Nephron progenitor cell (in vitro differentiated cells): Measurements from ENCODE around the gene FBXW5.

Experiments used
- DNase-seq: peaks from one replicate; pipeline ENCODE4 v3.0.0; 2021
- H3K27ac Mint-ChIP-seq: 2 replicates; pipeline ENCODE4 v1.8.0; 2021; ENCODE audit warnings: mild to moderate bottlenecking, moderate library complexity, mixed read lengths
- H3K27me3 Mint-ChIP-seq: 2 replicates; pipeline ENCODE4 v1.8.0; 2021; ENCODE audit warnings: mild to moderate bottlenecking, low read depth, mixed read lengths; ENCODE audit not compliant: poor library complexity
- H3K36me3 Mint-ChIP-seq: 2 replicates; pipeline ENCODE4 v1.8.0; 2021; ENCODE audit warnings: low read depth, mixed read lengths
- H3K4me1 Mint-ChIP-seq: 2 replicates; pipeline ENCODE4 v1.8.0; 2021; ENCODE audit warnings: mixed read lengths
- H3K4me3 Mint-ChIP-seq: 2 replicates; pipeline ENCODE4 v1.8.0; 2021; ENCODE audit warnings: mild to moderate bottlenecking, moderate library complexity, mixed read lengths
- H3K9me3 Mint-ChIP-seq: 2 replicates; pipeline ENCODE4 v1.8.0; 2021; ENCODE audit warnings: mild to moderate bottlenecking, moderate library complexity, mixed read lengths
- TF ChIP-seq, protein P1 (sequence below): fragments of 200-600 bp; sonication (generic); IDR thresholded peaks from 2 replicates; pipeline ENCODE4 v1.5.0; 2021; ENCODE audit warnings: antibody characterized with exemption

FBXW5 gene

GRCh38 chr9:136957901-136958300, 13.4 kb upstream of the FBXW5 start:
- Mint-ChIP-seq H3K36me3 (no peaks in the 10 kb centered on the region), H3K9me3 (peaks cover 9% of the 10 kb centered on the region), H3K27me3 (peaks cover 25% of the 10 kb centered on the region), H3K4me1 (peaks cover under 1% of the 10 kb centered on the region), H3K4me3 (no peak overlapping the region), H3K27ac (no peak overlapping the region)
- DNase-seq, result no peak
- TF ChIP-seq, protein P1, sequence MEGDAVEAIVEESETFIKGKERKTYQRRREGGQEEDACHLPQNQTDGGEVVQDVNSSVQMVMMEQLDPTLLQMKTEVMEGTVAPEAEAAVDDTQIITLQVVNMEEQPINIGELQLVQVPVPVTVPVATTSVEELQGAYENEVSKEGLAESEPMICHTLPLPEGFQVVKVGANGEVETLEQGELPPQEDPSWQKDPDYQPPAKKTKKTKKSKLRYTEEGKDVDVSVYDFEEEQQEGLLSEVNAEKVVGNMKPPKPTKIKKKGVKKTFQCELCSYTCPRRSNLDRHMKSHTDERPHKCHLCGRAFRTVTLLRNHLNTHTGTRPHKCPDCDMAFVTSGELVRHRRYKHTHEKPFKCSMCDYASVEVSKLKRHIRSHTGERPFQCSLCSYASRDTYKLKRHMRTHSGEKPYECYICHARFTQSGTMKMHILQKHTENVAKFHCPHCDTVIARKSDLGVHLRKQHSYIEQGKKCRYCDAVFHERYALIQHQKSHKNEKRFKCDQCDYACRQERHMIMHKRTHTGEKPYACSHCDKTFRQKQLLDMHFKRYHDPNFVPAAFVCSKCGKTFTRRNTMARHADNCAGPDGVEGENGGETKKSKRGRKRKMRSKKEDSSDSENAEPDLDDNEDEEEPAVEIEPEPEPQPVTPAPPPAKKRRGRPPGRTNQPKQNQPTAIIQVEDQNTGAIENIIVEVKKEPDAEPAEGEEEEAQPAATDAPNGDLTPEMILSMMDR, result no peak

DNA sequence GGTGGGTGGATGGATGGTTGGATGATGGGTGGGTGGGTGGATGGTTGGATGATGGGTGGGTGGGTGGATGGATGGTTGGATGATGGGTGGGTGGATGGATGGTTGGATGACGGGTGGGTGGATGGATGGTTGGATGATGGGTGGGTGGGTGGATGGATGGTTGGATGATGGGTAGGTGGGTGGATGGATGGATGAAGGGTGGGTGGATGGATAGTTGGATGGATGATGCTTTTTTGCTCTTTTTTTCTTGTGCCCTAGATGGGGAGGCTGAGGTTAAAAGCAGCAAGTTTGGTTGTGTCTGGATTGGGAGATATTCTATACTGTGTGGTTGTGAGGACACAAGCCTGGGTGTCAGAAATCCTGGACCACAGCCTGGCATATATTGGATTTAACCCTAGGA, 12.9 kb upstream of the FBXW5 start:
- H3K4me3 Mint-ChIP-seq, result no peak overlapping the region
- TF ChIP-seq, protein P1, result no peak
- H3K4me1 Mint-ChIP-seq, result no peaks in the 10 kb centered on the region
- H3K9me3 Mint-ChIP-seq, result peaks cover 9% of the 10 kb centered on the region
- H3K27ac Mint-ChIP-seq, result no peak overlapping the region
- H3K27me3 Mint-ChIP-seq, result peaks cover 25% of the 10 kb centered on the region
- no peak for DNase-seq
- H3K36me3 Mint-ChIP-seq, result no peaks in the 10 kb centered on the region

DNA sequence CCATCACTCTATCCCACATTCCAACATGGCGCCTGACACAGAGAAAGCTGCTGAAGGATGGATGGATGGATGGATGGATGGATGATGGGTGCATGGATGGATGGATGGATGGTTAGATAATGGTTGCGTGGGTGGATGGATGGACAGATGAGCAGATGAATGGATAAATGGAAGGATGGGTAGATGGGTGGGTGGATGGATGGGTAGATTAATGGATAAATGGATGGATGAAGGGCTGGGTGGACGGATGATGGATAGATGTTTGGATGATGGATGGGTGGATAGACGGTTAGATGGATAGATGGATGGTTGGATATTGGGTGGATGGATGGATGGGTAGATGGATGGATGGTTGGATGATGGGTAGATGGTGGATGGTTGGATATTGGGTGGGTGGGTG, 12.1 kb upstream of the FBXW5 start:
- Mint-ChIP-seq H3K27me3 (peaks cover 25% of the 10 kb centered on the region), H3K36me3 (no peaks in the 10 kb centered on the region), H3K27ac (no peak overlapping the region), H3K9me3 (peaks cover 9% of the 10 kb centered on the region), H3K4me3 (no peak overlapping the region), H3K4me1 (no peaks in the 10 kb centered on the region)
- TF ChIP-seq, protein P1, result no peak
- DNase-seq, result no peak

- no peak overlapping the region for H3K27ac Mint-ChIP-seq
- TF ChIP-seq, protein P1, result no peak
- H3K27me3 Mint-ChIP-seq, result peaks cover 25% of the 10 kb centered on the region
Measured at GRCh38 chr9:136955943-136956335, 11.4 kb upstream of the FBXW5 start.

GRCh38 chr9:136955202-136955942, 10.8 kb upstream of the FBXW5 start:
- peaks cover 9% of the 10 kb centered on the region for H3K9me3 Mint-ChIP-seq

More at GRCh38 chr9:136955943-136956335, 11.4 kb upstream of the FBXW5 start:
- Mint-ChIP-seq H3K4me1 (no peaks in the 10 kb centered on the region), H3K4me3 (no peak overlapping the region), H3K36me3 (no peaks in the 10 kb centered on the region), H3K9me3 (peaks cover 9% of the 10 kb centered on the region)
- DNase-seq, result no peak

More at GRCh38 chr9:136955202-136955942, 10.8 kb upstream of the FBXW5 start:
- Mint-ChIP-seq H3K4me1 (no peaks in the 10 kb centered on the region), H3K27ac (no peak overlapping the region), H3K27me3 (peaks cover 23% of the 10 kb centered on the region), H3K4me3 (no peak overlapping the region), H3K36me3 (no peaks in the 10 kb centered on the region)
- TF ChIP-seq, protein P1, result no peak
- DNase-seq, result peak; percentile 1
